ENCODE measurements around the gene EMC9.

- TF ChIP-seq CTCF (IDR thresholded peaks at IDR 0.05; ENCODE audit: poor library complexity): no peak
- no peak for TF ChIP-seq EZH2 (IDR thresholded peaks at IDR 0.05; ENCODE audit: borderline replicate concordance)
Observed at GRCh38 chr14:24184104-24184970, 42.9 kb upstream of the EMC9 start.
